Measurements from ENCODE around the gene MYL12A. TPM values are rescaled to one million over a fixed set of nuclear protein-coding genes. Genes with fewer than 3 reads are reported as not detected.

Gene MYL12A
- polyA plus RNA-seq, 3 donors = 469 to 1,360 (median 1,139) TPM

DNA sequence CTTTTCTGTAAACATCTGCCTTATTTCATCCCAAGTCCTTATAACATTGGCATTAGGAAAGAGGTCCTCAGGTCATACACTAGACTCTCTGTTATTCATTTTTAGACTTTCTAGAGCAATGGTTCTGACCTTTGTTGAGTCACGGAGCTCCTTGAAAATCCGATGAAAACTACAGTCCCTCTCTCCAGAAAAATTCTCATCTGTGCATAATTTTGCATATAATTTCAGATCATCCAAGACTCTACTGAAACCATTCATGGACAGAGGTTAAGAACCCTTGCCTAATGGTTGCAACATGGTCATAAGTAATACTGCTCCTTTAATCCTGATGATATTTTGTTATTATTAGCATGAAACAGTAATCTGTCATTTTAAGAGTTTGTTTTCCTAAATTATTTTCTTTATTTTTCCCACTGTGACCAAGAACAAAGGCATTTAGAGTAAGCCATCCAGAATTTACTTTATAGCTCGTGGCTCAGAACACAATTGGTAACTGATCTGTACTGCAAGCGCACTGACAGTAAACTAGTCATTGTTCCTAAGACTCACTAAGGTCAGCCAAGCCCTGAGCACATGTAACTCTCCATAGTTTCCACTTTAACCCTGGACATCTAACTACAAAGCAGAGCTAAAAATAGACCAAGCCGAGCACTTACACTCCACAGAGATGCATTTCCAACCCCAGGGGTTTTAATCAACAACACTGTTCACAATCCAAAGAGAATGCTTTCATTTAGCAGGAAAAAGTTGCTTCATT lies 36.2 kb upstream of the MYL12A start:
- DNase-seq = no peak
- no peak overlapping the region for H2AFZ ChIP-seq (ENCODE audit: insufficient read depth, low read depth, low read length, poor library complexity, severe bottlenecking)
- Mint-ChIP-seq H3K27me3 (ENCODE audit: low read depth in 3 of 3) (no peaks in the 10 kb centered on the region), H3K36me3 (no peaks in the 10 kb centered on the region), H3K4me1 (peaks cover 6% of the 10 kb centered on the region), H3K9me3 (peaks cover 0 to 6% (median 2%) of the 10 kb centered on the region in 7 donors), H3K27ac (no peak overlapping the region), H3K4me3 (no peak overlapping the region)
- H3K27me3 ChIP-seq (ENCODE audit: control insufficient read depth in 2 of 2, insufficient read depth in 2 of 2, low read length in 2 of 2) = no peaks in the 10 kb centered on the region
- no peaks in the 10 kb centered on the region for H3K79me2 ChIP-seq (ENCODE audit: insufficient read depth, low read length)
- H3K4me3 ChIP-seq (replicated peaks in 1 of 3; ENCODE audit: low read depth in 2 of 3, low read length in 3 of 3) = no peak overlapping the region
- H3K4me2 ChIP-seq (replicated peaks; ENCODE audit: extremely low read depth, low read length, poor library complexity, severe bottlenecking) = no peak overlapping the region
- WGBS (ENCODE audit: insufficient coverage) = 100% methylated on average over 2 of the region's 5 CpGs
- no peak overlapping the region for H3K27ac ChIP-seq (ENCODE audit: low read depth in 1 of 2, low read length in 2 of 2)
- no peaks in the 10 kb centered on the region for H3K9me3 ChIP-seq (replicated peaks in 1 of 2; ENCODE audit: control insufficient read depth in 1 of 2, insufficient read depth in 1 of 2, low read length in 2 of 2)
- TF ChIP-seq CTCF (IDR thresholded peaks at IDR 0.05) = no peak
- no peaks in the 10 kb centered on the region for H3K4me1 ChIP-seq (ENCODE audit: control insufficient read depth in 1 of 2, insufficient read depth in 2 of 2, low read length in 2 of 2)
- intact Hi-C loops (cut with micrococcal nuclease) = no loop called here
- H3K9ac ChIP-seq (ENCODE audit: insufficient read depth, low read length, poor library complexity, severe bottlenecking) = no peak overlapping the region
- no peaks in the 10 kb centered on the region for H3K36me3 ChIP-seq (replicated peaks in 1 of 2; ENCODE audit: control insufficient read depth in 1 of 2, insufficient read depth in 2 of 2, low read length in 2 of 2)
- H4K20me1 ChIP-seq (ENCODE audit: insufficient read depth, low read length) = no peaks in the 10 kb centered on the region

DNA sequence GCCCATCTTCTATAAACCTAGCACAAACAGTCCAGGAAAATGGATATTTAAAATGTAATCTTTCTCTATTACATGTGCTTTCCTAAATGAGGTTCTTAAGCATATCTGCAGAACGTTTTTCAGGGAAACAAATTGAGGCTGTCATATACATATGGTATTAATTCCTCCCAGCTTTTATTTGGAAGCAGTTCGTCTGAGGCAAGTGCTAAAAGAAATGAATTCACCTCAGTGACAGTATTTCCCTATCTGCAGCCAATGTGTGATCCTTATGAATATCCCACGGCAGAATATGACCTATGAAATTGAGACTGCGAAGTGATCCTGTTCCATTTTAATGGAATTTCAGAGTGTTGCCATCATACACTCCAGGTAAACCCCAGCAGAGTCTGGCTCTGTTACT lies 34.9 kb upstream of the MYL12A start:
- no peak for TF ChIP-seq CTCF (IDR thresholded peaks at IDR 0.05)
- no peaks in the 10 kb centered on the region for H3K36me3 Mint-ChIP-seq
- no peak for DNase-seq
- intact Hi-C loops (cut with micrococcal nuclease) = no loop called here
- Histone ChIP-seq H3K4me3 (replicated peaks in 1 of 3; ENCODE audit: low read depth in 2 of 3, low read length in 3 of 3) (no peak overlapping the region), H3K9me3 (replicated peaks in 1 of 2; ENCODE audit: control insufficient read depth in 1 of 2, insufficient read depth in 1 of 2, low read length in 2 of 2) (no peaks in the 10 kb centered on the region), H4K20me1 (ENCODE audit: insufficient read depth, low read length) (no peaks in the 10 kb centered on the region), H3K9ac (ENCODE audit: insufficient read depth, low read length, poor library complexity, severe bottlenecking) (no peak overlapping the region), H3K27me3 (ENCODE audit: control insufficient read depth in 2 of 2, insufficient read depth in 2 of 2, low read length in 2 of 2) (no peaks in the 10 kb centered on the region), H3K36me3 (replicated peaks in 1 of 2; ENCODE audit: control insufficient read depth in 1 of 2, insufficient read depth in 2 of 2, low read length in 2 of 2) (no peaks in the 10 kb centered on the region), H2AFZ (ENCODE audit: insufficient read depth, low read depth, low read length, poor library complexity, severe bottlenecking) (no peak overlapping the region), H3K79me2 (ENCODE audit: insufficient read depth, low read length) (no peaks in the 10 kb centered on the region), H3K4me2 (replicated peaks; ENCODE audit: extremely low read depth, low read length, poor library complexity, severe bottlenecking) (no peak overlapping the region), H3K27ac (ENCODE audit: low read depth in 1 of 2, low read length in 2 of 2) (no peak overlapping the region), H3K4me1 (ENCODE audit: control insufficient read depth in 1 of 2, insufficient read depth in 2 of 2, low read length in 2 of 2) (no peaks in the 10 kb centered on the region)
- H3K9me3 Mint-ChIP-seq = peaks cover 0 to 8% (median 2%) of the 10 kb centered on the region in 7 donors
- H3K27ac Mint-ChIP-seq = no peak overlapping the region
- WGBS (ENCODE audit: insufficient coverage) = 93% methylated on average over 3 of the region's 4 CpGs
- no peak overlapping the region for H3K4me3 Mint-ChIP-seq
- peaks cover 6% of the 10 kb centered on the region for H3K4me1 Mint-ChIP-seq
- H3K27me3 Mint-ChIP-seq (ENCODE audit: low read depth in 3 of 3) = no peaks in the 10 kb centered on the region

Data from CD14-positive monocyte (primary cell).